CD4-positive, alpha-beta T cell (primary cell): ENCODE measurements around the gene SFTA2. TPM values are rescaled to one million over a fixed set of nuclear protein-coding genes. Genes with fewer than 3 reads are reported as not detected.

Experiments
- ATAC-seq: fragments of 200-7000 bp; cut with Tn5 transposase; one replicate; pipeline ENCODE4 v1.10.0; 2022; ENCODE audit warnings: mild to moderate bottlenecking; ENCODE audit not compliant: poor library complexity
- CTCF ChIA-PET: fragments of 350-600 bp; sonication (Branson Sonifier 250); formaldehyde crosslinking; loops from one replicate; lab custom pipeline; 2021; ENCODE audit warnings: antibody characterized with exemption, inconsistent platforms; lab: Charles Lee
- POLR2A ChIA-PET: fragments of 350-600 bp; sonication (Branson Sonifier 250); formaldehyde crosslinking; loops from one replicate; lab custom pipeline; 2021; ENCODE audit warnings: antibody characterized with exemption, inconsistent platforms; lab: Charles Lee
- DNase-seq, 14 experiments: peaks; one replicate each; pipeline ENCODE4 v3.0.0-alpha.2; 2013 to 2020; ENCODE audit warnings: mixed read lengths in 2 of 14
- H3K27ac ChIP-seq, 2 donors: one replicate each; pipeline versions ENCODE4 v1.5.1 to v1.7.0; 2013; ENCODE audit warnings: low read length in 2 of 2, low read depth in 1 of 2, mild to moderate bottlenecking in 1 of 2
- H3K27me3 ChIP-seq, 2 experiments: 1 replicate in 1 of 2; 2 replicates in 1 of 2; pipeline versions ENCODE4 v1.6.1 to v1.7.0; 2013; ENCODE audit warnings: low read length in 2 of 2, control low read depth in 1 of 2, mild to moderate bottlenecking in 1 of 2, moderate library complexity in 1 of 2; ENCODE audit not compliant: insufficient read depth in 2 of 2, control insufficient read depth in 1 of 2
- H3K36me3 ChIP-seq: one replicate; pipeline ENCODE4 v1.6.1; 2013; ENCODE audit warnings: low read length, control low read depth; ENCODE audit not compliant: insufficient read depth
- H3K4me1 ChIP-seq: one replicate; pipeline ENCODE4 v1.6.1; 2013; ENCODE audit warnings: low read length, control low read depth; ENCODE audit not compliant: insufficient read depth
- H3K4me3 ChIP-seq: one replicate; pipeline ENCODE4 v1.5.1; 2013; ENCODE audit warnings: mild to moderate bottlenecking, low read length, moderate library complexity
- H3K9me3 ChIP-seq, 2 experiments: 1 replicate in 1 of 2; 2 replicates in 1 of 2; pipeline versions ENCODE4 v1.6.1 to v1.7.0; 2013; ENCODE audit warnings: low read length in 2 of 2, mild to moderate bottlenecking in 2 of 2, control low read depth in 1 of 2, moderate library complexity in 1 of 2; ENCODE audit not compliant: control insufficient read depth in 1 of 2, insufficient read depth in 1 of 2
- H3K27ac Mint-ChIP-seq: one replicate; pipeline ENCODE4 v1.8.0; 2020; ENCODE audit warnings: mixed read lengths
- H3K27me3 Mint-ChIP-seq: one replicate; pipeline ENCODE4 v1.8.0; 2021; ENCODE audit warnings: mixed read lengths
- H3K36me3 Mint-ChIP-seq: one replicate; pipeline ENCODE4 v1.8.0; 2021; ENCODE audit warnings: low read depth, mixed read lengths
- H3K4me1 Mint-ChIP-seq: one replicate; pipeline ENCODE4 v1.8.0; 2021; ENCODE audit warnings: low read depth, mixed read lengths
- H3K4me3 Mint-ChIP-seq: one replicate; pipeline ENCODE4 v1.8.0; 2020; ENCODE audit warnings: mild to moderate bottlenecking, mixed read lengths
- H3K9me3 Mint-ChIP-seq: one replicate; pipeline ENCODE4 v1.8.0; 2020; ENCODE audit warnings: mixed read lengths
- intact Hi-C, 2 experiments: fragments of 100-400 bp; cut with DNase I in 1 of 2; cut with micrococcal nuclease in 1 of 2; formaldehyde crosslinking; loops; one replicate each; pipeline versions ENCODE4 v1.15.1 to v1.9.0; 2023 to 2025; cut with DNase I, micrococcal nuclease
- total RNA-seq, 174 experiments: library from RNA in 2 of 174; stranded (reverse) in 2 of 174; gene quantifications; one replicate each; pipeline ENCODE4 v1.2.3 and lab custom pipeline; 2021 to 2026
- TF ChIP-seq, protein P1 (sequence below): fragments of 200-600 bp; IDR thresholded peaks from one replicate; pipeline ENCODE4 v1.8.0; 2022; ENCODE audit warnings: antibody characterized with exemption, mild to moderate bottlenecking

The SFTA2 gene
- total RNA-seq, 2 experiments from 2014 or later: not detected

- intact Hi-C loops: no loop called here
- no peaks in the 10 kb centered on the region for H3K36me3 Mint-ChIP-seq
- POLR2A ChIA-PET: no interaction called here
These were observed 20.0 kb upstream of the SFTA2 start for GRCh38 chr6:30951907-30952469.

GRCh38 chr6:30948811-30949210 is 16.8 kb upstream of the SFTA2 start:
- Histone ChIP-seq H3K4me3 (no peak overlapping the region), H3K4me1 (no peaks in the 10 kb centered on the region), H3K36me3 (no peaks in the 10 kb centered on the region), H3K9me3 (no peaks in the 10 kb centered on the region), H3K27me3 (peaks cover 8 to 19% of the 10 kb centered on the region in 2 experiments), H3K27ac (no peak overlapping the region)
- ATAC-seq (no peak), DNase-seq (no peak)
- Mint-ChIP-seq H3K4me3 (no peak overlapping the region), H3K27me3 (peaks cover 80% of the 10 kb centered on the region), H3K4me1 (no peaks in the 10 kb centered on the region), H3K9me3 (no peaks in the 10 kb centered on the region), H3K36me3 (no peaks in the 10 kb centered on the region), H3K27ac (no peak overlapping the region)
- CTCF ChIA-PET: no interaction called here
- POLR2A ChIA-PET: no interaction called here
- TF ChIP-seq, protein P1, sequence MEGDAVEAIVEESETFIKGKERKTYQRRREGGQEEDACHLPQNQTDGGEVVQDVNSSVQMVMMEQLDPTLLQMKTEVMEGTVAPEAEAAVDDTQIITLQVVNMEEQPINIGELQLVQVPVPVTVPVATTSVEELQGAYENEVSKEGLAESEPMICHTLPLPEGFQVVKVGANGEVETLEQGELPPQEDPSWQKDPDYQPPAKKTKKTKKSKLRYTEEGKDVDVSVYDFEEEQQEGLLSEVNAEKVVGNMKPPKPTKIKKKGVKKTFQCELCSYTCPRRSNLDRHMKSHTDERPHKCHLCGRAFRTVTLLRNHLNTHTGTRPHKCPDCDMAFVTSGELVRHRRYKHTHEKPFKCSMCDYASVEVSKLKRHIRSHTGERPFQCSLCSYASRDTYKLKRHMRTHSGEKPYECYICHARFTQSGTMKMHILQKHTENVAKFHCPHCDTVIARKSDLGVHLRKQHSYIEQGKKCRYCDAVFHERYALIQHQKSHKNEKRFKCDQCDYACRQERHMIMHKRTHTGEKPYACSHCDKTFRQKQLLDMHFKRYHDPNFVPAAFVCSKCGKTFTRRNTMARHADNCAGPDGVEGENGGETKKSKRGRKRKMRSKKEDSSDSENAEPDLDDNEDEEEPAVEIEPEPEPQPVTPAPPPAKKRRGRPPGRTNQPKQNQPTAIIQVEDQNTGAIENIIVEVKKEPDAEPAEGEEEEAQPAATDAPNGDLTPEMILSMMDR: no peak
- intact Hi-C loops: no loop called here

More at GRCh38 chr6:30951907-30952469, 20.0 kb upstream of the SFTA2 start:
- ATAC-seq (no peak), DNase-seq (no peak)
- H3K27ac Mint-ChIP-seq: no peak overlapping the region
- Histone ChIP-seq H3K27ac (no peak overlapping the region), H3K4me1 (peaks cover 17% of the 10 kb centered on the region), H3K27me3 (no peaks in the 10 kb centered on the region), H3K36me3 (no peaks in the 10 kb centered on the region), H3K4me3 (no peak overlapping the region), H3K9me3 (no peaks in the 10 kb centered on the region)
- peaks cover 23% of the 10 kb centered on the region for H3K4me1 Mint-ChIP-seq
- no peaks in the 10 kb centered on the region for H3K9me3 Mint-ChIP-seq
- no peak overlapping the region for H3K4me3 Mint-ChIP-seq
- TF ChIP-seq, protein P1: no peak
- CTCF ChIA-PET: no interaction called here
- H3K27me3 Mint-ChIP-seq: peaks cover 59% of the 10 kb centered on the region

DNA sequence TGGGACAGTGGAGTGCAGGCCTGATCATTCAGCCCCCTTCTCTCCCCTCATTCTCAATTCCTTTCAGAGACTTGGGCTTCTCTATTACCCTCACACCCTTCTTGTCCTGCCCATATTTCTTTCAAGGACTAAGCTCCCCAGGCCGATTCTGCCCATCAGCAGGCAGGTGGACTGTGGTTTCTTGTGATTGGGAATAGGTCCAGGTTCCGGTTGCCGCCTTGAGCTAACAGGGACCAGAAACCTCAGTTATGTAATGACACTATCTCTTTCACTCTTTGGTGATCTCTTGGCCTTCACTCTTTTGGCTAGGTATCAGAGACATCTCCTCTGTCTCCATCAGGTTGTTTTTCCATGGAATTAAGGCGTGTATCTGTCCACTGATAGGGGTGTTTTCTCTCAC is 15.3 kb upstream of the SFTA2 start:
- H3K4me3 Mint-ChIP-seq: no peak overlapping the region
- no peaks in the 10 kb centered on the region for H3K36me3 Mint-ChIP-seq
- POLR2A ChIA-PET: no interaction called here
- DNase-seq: no peak
- Histone ChIP-seq H3K27ac (no peak overlapping the region), H3K4me1 (peaks cover 4% of the 10 kb centered on the region), H3K9me3 (peaks cover 0 to 3% of the 10 kb centered on the region in 2 experiments), H3K4me3 (no peak overlapping the region), H3K27me3 (peaks cover 23 to 33% of the 10 kb centered on the region in 2 experiments), H3K36me3 (no peaks in the 10 kb centered on the region)
- ATAC-seq: no peak
- CTCF ChIA-PET: no interaction called here
- H3K27ac Mint-ChIP-seq: no peak overlapping the region
- peaks cover 91% of the 10 kb centered on the region for H3K27me3 Mint-ChIP-seq
- no peaks in the 10 kb centered on the region for H3K9me3 Mint-ChIP-seq
- intact Hi-C loops: no loop called here
- TF ChIP-seq, protein P1: no peak
- no peaks in the 10 kb centered on the region for H3K4me1 Mint-ChIP-seq
